Transverse colon (tissue), 4 donors: ENCODE results near the gene ZNF43. TPM values are rescaled to one million over a fixed set of nuclear protein-coding genes. Genes with fewer than 3 reads are reported as not detected.

Experiments
- DNase-seq: peaks from one replicate; pipeline ENCODE4 v3.0.0-alpha.2; 2019
- H3K27ac ChIP-seq, 4 donors: fragments of 200-600 bp; sonication (generic); 2 replicates each; pipeline ENCODE4 v1.5.1; 2016 to 2018; ENCODE audit warnings: inconsistent platforms in 4 of 4
- H3K27me3 ChIP-seq: fragments of 200-600 bp; sonication (generic); 2 replicates; pipeline ENCODE4 v1.5.1; 2017; ENCODE audit warnings: inconsistent platforms
- H3K36me3 ChIP-seq, 4 donors: fragments of 200-600 bp; sonication (generic); 2 replicates each; pipeline ENCODE4 v1.5.1; 2017 to 2019; ENCODE audit warnings: inconsistent platforms in 4 of 4
- H3K4me1 ChIP-seq, 4 donors: fragments of 200-600 bp; sonication (generic); 2 replicates each; pipeline ENCODE4 v1.5.1; 2017 to 2020; ENCODE audit warnings: inconsistent platforms in 4 of 4
- H3K4me3 ChIP-seq, 4 donors: fragments of 200-600 bp; sonication (generic); 1 replicate in 1 of 4; 2 replicates in 3 of 4; pipeline versions ENCODE4 v1.5.1 to v1.6.1; 2017 to 2019; ENCODE audit warnings: inconsistent platforms in 4 of 4
- H3K9me3 ChIP-seq, 2 donors: fragments of 200-600 bp; sonication (generic); 2 replicates each; pipeline ENCODE4 v1.5.1; 2017 to 2019; ENCODE audit warnings: inconsistent platforms in 2 of 2
- EP300 ChIP-seq: sonication (generic); formaldehyde crosslinking; IDR thresholded peaks from one replicate; pipeline ENCODE4 v1.6.1; 2017; ENCODE audit warnings: antibody characterized with exemption, low read depth
- POLR2A ChIP-seq: fragments of 450-650 bp; IDR thresholded peaks from one replicate; pipeline ENCODE4 v1.6.1; 2016; ENCODE audit warnings: antibody characterized with exemption, mild to moderate bottlenecking, moderate library complexity
- POLR2AphosphoS5 ChIP-seq, 3 donors: sonication (generic); formaldehyde crosslinking; IDR thresholded peaks; one replicate each; pipeline ENCODE4 v1.6.1; 2016; ENCODE audit warnings: antibody characterized with exemption in 3 of 3
- WGBS, 2 donors: methylation state at CpG; one replicate each; pipeline ENCODE4 v1.1.5; 2018; ENCODE audit warnings: low coverage in 1 of 2; 5-methylcytosine and 5-hydroxymethylcytosine counted together
- in situ Hi-C, 4 donors: fragments of 200-750 bp; cut with MboI; loops; one replicate each; pipeline versions ENCODE4 v1.15.0 to v1.15.1; 2017; ENCODE audit warnings: low sequenced_read_pairs in 3 of 4, low pct_ligation_motif_present in 1 of 4, low pct_unique_long_range_greater_than_20kb in 1 of 4
- intact Hi-C: fragments of 100-400 bp; cut with DNase I; formaldehyde crosslinking; loops from one replicate; pipeline ENCODE4 v1.15.1; 2023; ENCODE audit warnings: low total_unique reads
- total RNA-seq, 4 donors: library from RNA; depleted of rRNA; stranded (reverse); fragments of >200 nt; gene quantifications; one replicate each; pipeline ENCODE4 v1.1.0, GENCODE V29; 2016
- TF ChIP-seq, protein P1 (sequence below), 5 experiments: fragments of 200-600 bp in 3 of 5; fragments of 450-650 bp in 2 of 5; sonication (generic) in 3 of 5; IDR thresholded peaks; 1 replicate in 2 of 5; 2 replicates in 3 of 5; pipeline ENCODE4 v1.5.1; 2016 to 2017; ENCODE audit warnings: antibody characterized with exemption in 5 of 5, inconsistent platforms in 3 of 5, mild to moderate bottlenecking in 2 of 5, moderate library complexity in 1 of 5

ZNF43 gene
- total RNA-seq, 4 donors from 2014 or later = 10.5 to 16.7 (median 13.8) TPM

DNA sequence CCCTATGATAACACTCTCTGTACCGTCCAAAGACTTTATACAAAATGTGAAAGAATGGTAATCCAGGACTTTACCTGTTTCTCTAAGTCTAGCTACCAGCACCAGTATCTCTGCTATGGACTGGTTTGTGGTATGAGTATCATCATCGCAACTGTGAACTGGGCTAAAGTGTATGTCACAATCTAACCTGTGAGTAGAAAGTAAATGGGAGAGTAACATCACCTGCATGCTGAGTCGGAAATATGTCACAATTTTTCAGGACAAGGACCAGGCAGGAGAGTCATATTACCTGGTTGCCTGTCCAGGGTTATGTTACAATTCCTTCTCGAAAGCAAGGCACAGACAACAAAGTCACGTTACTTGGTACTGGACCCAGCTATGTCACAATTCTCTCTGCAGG lies 5.1 kb upstream of the ZNF43 start:
- Histone ChIP-seq H3K4me1 (peaks cover 0 to 7% (median 3%) of the 10 kb centered on the region in 4 donors), H3K4me3 (no peak overlapping the region), H3K9me3 (no peaks in the 10 kb centered on the region), H3K36me3 (peaks cover 0 to 17% (median 0%) of the 10 kb centered on the region in 4 donors), H3K27ac (no peak overlapping the region), H3K27me3 (no peaks in the 10 kb centered on the region)
- no peak for TF ChIP-seq POLR2AphosphoS5 (IDR thresholded peaks at IDR 0.05)
- TF ChIP-seq, protein P1, sequence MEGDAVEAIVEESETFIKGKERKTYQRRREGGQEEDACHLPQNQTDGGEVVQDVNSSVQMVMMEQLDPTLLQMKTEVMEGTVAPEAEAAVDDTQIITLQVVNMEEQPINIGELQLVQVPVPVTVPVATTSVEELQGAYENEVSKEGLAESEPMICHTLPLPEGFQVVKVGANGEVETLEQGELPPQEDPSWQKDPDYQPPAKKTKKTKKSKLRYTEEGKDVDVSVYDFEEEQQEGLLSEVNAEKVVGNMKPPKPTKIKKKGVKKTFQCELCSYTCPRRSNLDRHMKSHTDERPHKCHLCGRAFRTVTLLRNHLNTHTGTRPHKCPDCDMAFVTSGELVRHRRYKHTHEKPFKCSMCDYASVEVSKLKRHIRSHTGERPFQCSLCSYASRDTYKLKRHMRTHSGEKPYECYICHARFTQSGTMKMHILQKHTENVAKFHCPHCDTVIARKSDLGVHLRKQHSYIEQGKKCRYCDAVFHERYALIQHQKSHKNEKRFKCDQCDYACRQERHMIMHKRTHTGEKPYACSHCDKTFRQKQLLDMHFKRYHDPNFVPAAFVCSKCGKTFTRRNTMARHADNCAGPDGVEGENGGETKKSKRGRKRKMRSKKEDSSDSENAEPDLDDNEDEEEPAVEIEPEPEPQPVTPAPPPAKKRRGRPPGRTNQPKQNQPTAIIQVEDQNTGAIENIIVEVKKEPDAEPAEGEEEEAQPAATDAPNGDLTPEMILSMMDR (IDR thresholded peaks at IDR 0.05) = no peak
- in situ Hi-C loops (no loop called here), intact Hi-C loops (no loop called here)
- DNase-seq = no peak
- 97 to 100% methylated on average over 3 to 5 of the region's 5 CpGs for WGBS, 2 donors

DNA sequence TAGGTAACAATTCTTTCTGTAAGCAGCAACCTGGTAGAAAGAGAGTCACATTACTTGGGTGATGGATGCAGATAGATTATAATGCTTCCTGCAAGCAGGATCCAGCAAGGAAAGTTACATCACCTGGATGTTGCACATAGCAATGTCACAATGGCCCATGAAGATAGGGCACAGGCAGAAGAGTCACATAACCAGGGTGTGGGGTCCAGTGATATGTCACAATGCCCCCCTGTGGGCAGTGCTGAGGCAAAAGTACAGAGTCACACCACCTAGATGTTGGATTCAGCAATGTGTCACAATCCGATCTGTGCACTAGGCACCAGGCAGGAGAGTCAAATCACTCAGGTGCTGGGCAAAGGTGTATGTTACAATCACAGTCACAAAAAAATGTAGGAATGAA lies 4.0 kb upstream of the ZNF43 start:
- Histone ChIP-seq H3K36me3 (peaks cover 0 to 17% (median 0%) of the 10 kb centered on the region in 4 donors), H3K4me3 (no peak overlapping the region), H3K9me3 (no peaks in the 10 kb centered on the region), H3K27ac (no peak overlapping the region), H3K4me1 (peaks cover 0 to 11% (median 3%) of the 10 kb centered on the region in 4 donors), H3K27me3 (no peaks in the 10 kb centered on the region)
- in situ Hi-C loops (no loop called here), intact Hi-C loops (no loop called here)
- WGBS, 2 donors = 100% methylated on average over 1 of the region's 1 CpG; no CpG with 5 or more reads in 1 of the 2 donors
- TF ChIP-seq, protein P1 (IDR thresholded peaks at IDR 0.05) = no peak
- TF ChIP-seq EP300 (no peak), POLR2AphosphoS5 (IDR thresholded peaks at IDR 0.05) (no peak), POLR2A (no peak)
- DNase-seq = no peak

DNA sequence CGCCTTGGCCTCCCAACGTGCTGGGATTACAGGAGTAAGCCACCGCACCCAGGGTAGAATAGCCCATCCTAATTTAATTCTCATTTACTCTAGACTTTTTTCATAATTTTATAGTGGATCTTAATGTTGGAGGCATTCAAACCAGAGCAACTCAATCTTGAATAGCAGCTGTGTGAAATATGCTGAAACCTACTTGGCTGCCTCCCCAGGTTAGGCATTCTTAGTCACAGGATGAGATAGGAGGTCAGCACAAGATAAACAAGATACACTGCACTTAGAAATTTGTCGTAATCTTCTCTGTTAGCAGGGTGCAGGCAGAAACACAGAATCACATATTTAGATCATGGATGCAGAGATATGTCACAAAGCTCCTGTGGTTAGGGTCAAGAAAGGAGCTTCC lies 2.7 kb upstream of the ZNF43 start:
- no peak overlapping the region for H3K4me3 ChIP-seq
- no peaks in the 10 kb centered on the region for H3K9me3 ChIP-seq
- intact Hi-C loops (no loop called here), in situ Hi-C loops (no loop called here)
- peaks cover 0 to 15% (median 3%) of the 10 kb centered on the region in 4 donors for H3K4me1 ChIP-seq
- DNase-seq = no peak
- peaks cover 0 to 17% (median 0%) of the 10 kb centered on the region in 4 donors for H3K36me3 ChIP-seq
- no peak overlapping the region for H3K27ac ChIP-seq
- 97 to 100% methylated on average over 1 to 4 of the region's 4 CpGs for WGBS, 2 donors
- H3K27me3 ChIP-seq = no peaks in the 10 kb centered on the region
- TF ChIP-seq EP300 (no peak), POLR2A (no peak), POLR2AphosphoS5 (IDR thresholded peaks at IDR 0.05) (no peak)
- TF ChIP-seq, protein P1 (IDR thresholded peaks at IDR 0.05) = no peak

DNA sequence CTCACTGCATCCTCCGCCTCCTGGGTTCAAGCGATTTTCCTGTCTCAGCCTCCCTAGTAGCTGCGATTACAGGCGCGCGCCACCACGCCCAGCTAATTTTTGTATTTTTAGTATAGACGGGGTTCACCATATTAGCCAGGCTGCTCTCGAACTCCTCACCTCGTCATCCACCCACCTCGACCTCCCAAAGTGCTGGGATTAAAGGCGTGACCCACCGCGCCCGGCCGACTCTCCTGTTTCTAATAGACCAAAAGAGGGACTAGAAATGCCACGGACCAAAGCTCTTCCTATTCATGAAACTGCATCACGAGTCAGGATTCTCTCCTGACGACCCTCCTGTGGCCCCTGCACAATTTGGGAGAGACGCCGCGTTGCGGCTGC lies 563 bp downstream of the ZNF43 start:
- in situ Hi-C loops (no loop called here), intact Hi-C loops (no loop called here)
- Histone ChIP-seq H3K9me3 (peaks cover 6 to 14% of the 10 kb centered on the region in 2 donors), H3K27ac (peak overlapping the region; percentile 87 to 92 (median 91)), H3K27me3 (no peaks in the 10 kb centered on the region), H3K4me3 (peak overlapping the region; percentile 51 to 68 (median 62)), H3K4me1 (peaks cover 0 to 15% (median 3%) of the 10 kb centered on the region in 4 donors), H3K36me3 (peaks cover 0 to 2% (median 0%) of the 10 kb centered on the region in 4 donors)
- DNase-seq = peak; percentile 8
- WGBS, 2 donors = 11% methylated on average over 23 of the region's 23 CpGs; no CpG with 5 or more reads in 1 of the 2 donors
- TF ChIP-seq, protein P1 (IDR thresholded peaks at IDR 0.05) = no peak
- TF ChIP-seq EP300 = no peak
- TF ChIP-seq POLR2A = no peak
- no peak for TF ChIP-seq POLR2AphosphoS5 (IDR thresholded peaks at IDR 0.05)
